AG04450 (cell line): ENCODE results near the gene HYDIN. TPM values are rescaled to one million over a fixed set of nuclear protein-coding genes. Genes with fewer than 3 reads are reported as not detected.

ENCODE experiments used
- CTCF ChIA-PET: fragments of 300-600, 350-600 bp; formaldehyde crosslinking; extraction: SDS; loops from one replicate; lab custom pipeline; 2022; ENCODE audit warnings: antibody characterized with exemption, inconsistent platforms; lab: Charles Lee
- POLR2A ChIA-PET: fragments of 350-600 bp; formaldehyde crosslinking; extraction: SDS; loops from one replicate; lab custom pipeline; 2021; ENCODE audit warnings: antibody characterized with exemption, inconsistent platforms; lab: Yijun Ruan, JAX
- DNase-seq: peaks from one replicate; pipeline ENCODE4 v3.0.0-alpha.2; 2011; ENCODE audit warnings: low read depth, low spot score
- H3K27ac ChIP-seq: one replicate; pipeline ENCODE4 v1.5.1; 2012; ENCODE audit warnings: low read depth, low read length, control low read depth
- H3K27me3 ChIP-seq: one replicate; pipeline ENCODE4 v1.6.0; 2012; ENCODE audit warnings: low read length; ENCODE audit not compliant: control insufficient read depth, insufficient read depth
- H3K4me3 ChIP-seq: 2 replicates; pipeline ENCODE4 v1.5.1; 2011; ENCODE audit warnings: mild to moderate bottlenecking, low read depth, low read length, control low read depth
- H3K9me3 ChIP-seq: 2 replicates; pipeline ENCODE4 v1.5.1; 2012; ENCODE audit warnings: low read length; ENCODE audit not compliant: control insufficient read depth, insufficient read depth
- polyA minus RNA-seq: library from RNA; depleted of rRNA, polyadenylated mRNA; stranded (reverse); fragments of >200 nt; gene quantifications from 2 replicates; pipeline ENCODE4 v1.2.3, GENCODE V29; 2011; rRNA and poly(A)+ RNA removed
- polyA plus RNA-seq: library from polyadenylated mRNA; depleted of rRNA; stranded (reverse); fragments of >200 nt; gene quantifications from 2 replicates; pipeline ENCODE4 v1.2.3, GENCODE V29; 2011; rRNA removed
- TF ChIP-seq, protein P1 (sequence below): IDR thresholded peaks from 2 replicates; pipeline ENCODE4 v1.5.1; 2011; ENCODE audit warnings: low read depth, low read length, control low read depth, inconsistent platforms

Gene HYDIN
- polyA plus RNA-seq: 0.84 and 0.95 TPM in 2 replicates
- 0.78 and 1.1 TPM in 2 replicates for polyA minus RNA-seq

GRCh38 chr16:71230122-71230845 is at the start of gene HYDIN:
Gene HYDIN (minus strand): TSS chr16:71230722. CDS start chr16:71186895, 43,827 bp downstream.
- CTCF ChIA-PET: no interaction called here

DNA sequence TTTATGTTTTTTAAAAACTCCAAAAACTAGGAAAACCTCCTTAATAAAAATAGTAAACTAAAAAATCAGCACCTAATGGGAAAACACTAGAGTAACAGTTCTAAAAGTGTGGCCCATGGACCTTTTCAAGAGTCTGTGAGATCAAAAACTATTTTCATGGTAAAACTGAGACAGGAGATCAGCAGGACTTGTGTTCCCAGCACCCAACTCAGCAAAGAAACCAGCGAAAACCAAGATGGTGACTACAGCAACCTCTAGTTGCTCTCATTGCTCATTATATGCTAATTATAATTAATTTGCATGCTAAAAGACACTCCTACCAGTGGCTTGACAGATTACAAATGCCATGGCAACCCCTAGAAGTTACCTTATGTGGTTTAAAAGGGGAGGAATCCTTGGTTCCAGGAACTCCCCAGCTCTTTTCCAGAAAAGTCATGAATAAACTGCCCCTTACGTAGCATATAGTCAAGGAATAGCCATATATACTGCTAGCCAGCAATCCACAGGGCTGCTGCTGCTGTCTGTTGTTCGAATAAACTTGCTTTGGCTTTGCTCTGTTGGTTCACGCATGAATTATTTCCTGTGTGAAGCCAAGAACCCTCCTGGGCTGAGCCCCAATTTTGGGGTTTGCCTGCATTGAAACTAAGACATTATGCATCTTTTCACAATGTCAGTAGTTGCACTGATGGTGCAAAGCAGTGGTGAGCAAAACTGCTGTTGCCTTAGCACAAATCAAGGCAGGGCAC is 46.2 kb upstream of the HYDIN start:
- ChIA-PET CTCF (interaction anchor here (1.5 to 1.8 kb wide), 2 partner anchors 35 to 82 kb away, joined by 3 read pairs; partner anchors contain the start of gene CALB2), POLR2A (no interaction called here)
- Histone ChIP-seq H3K4me3 (no peak overlapping the region), H3K9me3 (no peaks in the 10 kb centered on the region), H3K27ac (no peak overlapping the region), H3K27me3 (no peaks in the 10 kb centered on the region)
- TF ChIP-seq, protein P1, sequence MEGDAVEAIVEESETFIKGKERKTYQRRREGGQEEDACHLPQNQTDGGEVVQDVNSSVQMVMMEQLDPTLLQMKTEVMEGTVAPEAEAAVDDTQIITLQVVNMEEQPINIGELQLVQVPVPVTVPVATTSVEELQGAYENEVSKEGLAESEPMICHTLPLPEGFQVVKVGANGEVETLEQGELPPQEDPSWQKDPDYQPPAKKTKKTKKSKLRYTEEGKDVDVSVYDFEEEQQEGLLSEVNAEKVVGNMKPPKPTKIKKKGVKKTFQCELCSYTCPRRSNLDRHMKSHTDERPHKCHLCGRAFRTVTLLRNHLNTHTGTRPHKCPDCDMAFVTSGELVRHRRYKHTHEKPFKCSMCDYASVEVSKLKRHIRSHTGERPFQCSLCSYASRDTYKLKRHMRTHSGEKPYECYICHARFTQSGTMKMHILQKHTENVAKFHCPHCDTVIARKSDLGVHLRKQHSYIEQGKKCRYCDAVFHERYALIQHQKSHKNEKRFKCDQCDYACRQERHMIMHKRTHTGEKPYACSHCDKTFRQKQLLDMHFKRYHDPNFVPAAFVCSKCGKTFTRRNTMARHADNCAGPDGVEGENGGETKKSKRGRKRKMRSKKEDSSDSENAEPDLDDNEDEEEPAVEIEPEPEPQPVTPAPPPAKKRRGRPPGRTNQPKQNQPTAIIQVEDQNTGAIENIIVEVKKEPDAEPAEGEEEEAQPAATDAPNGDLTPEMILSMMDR: no peak
- DNase-seq: no peak

More at GRCh38 chr16:71230122-71230845, at the start of gene HYDIN:
- Histone ChIP-seq H3K27me3 (no peaks in the 10 kb centered on the region), H3K27ac (no peak within 1 kb of the TSS), H3K9me3 (no peaks in the 10 kb centered on the region; the same call in 1 of the 2 replicates), H3K4me3 (peak within 1 kb of the TSS; percentile 27)
- POLR2A ChIA-PET: no interaction called here
- no peak for DNase-seq
- TF ChIP-seq, protein P1: no peak

DNA sequence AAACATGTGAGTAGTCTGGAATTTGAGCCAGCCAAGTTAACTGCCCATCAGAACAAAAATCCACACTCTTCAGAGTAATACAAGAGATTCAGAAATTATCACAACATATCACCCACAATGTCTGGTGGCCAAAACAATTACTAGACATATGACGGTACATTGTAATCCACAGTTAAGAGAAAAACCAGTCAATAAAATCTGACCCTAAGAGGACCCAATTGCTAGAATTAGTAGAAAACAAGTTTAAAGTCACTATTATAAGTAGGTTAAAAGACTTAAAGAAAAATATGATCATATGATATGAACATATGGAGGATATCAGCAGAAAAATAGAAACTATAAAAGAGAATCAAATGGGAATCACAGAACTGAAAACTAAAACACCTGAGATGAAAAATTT is 42.9 kb upstream of the HYDIN start:
- H3K9me3 ChIP-seq: no peaks in the 10 kb centered on the region
- no peaks in the 10 kb centered on the region for H3K27me3 ChIP-seq
- CTCF ChIA-PET: no interaction called here
- no peak overlapping the region for H3K4me3 ChIP-seq
- no peak for DNase-seq
- TF ChIP-seq, protein P1: no peak
- H3K27ac ChIP-seq: no peak overlapping the region
- POLR2A ChIA-PET: no interaction called here

- DNase-seq: no peak
- POLR2A ChIA-PET: no interaction called here
- Histone ChIP-seq H3K27me3 (no peaks in the 10 kb centered on the region), H3K4me3 (no peak overlapping the region), H3K9me3 (no peaks in the 10 kb centered on the region), H3K27ac (no peak overlapping the region)
- TF ChIP-seq, protein P1: no peak
- CTCF ChIA-PET: no interaction called here
Observed at GRCh38 chr16:71264299-71264698, 33.8 kb upstream of the HYDIN start.

DNA sequence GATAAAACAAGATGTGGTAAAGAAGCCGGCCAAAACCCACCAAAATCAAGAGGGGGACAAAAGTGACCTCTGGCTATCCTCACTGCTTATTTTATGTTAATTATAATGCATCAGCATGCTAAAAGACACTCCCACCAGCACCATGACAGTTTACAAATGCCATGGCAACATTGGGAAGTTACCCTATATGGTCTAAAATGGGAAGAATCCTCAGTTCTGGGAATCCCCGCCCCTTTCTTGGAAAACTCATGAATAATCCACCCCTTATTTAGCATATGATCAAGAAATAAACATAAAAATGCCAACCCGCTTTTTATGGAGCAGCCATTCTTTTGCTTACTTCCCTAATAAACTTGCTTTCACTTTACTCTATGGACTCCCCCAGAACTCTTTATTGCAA is 33.1 kb upstream of the HYDIN start:
- CTCF ChIA-PET: no interaction called here
- Histone ChIP-seq H3K9me3 (no peaks in the 10 kb centered on the region), H3K27me3 (no peaks in the 10 kb centered on the region), H3K27ac (no peak overlapping the region), H3K4me3 (no peak overlapping the region)
- POLR2A ChIA-PET: no interaction called here
- TF ChIP-seq, protein P1: no peak
- DNase-seq: no peak
